H9 (cell line): ENCODE data around the gene SP2. TPM values are rescaled to one million over a fixed set of nuclear protein-coding genes. Genes with fewer than 3 reads are reported as not detected.

Experiments
- DNase-seq: peaks from one replicate; pipeline ENCODE4 v3.0.0-alpha.2; 2017
- H2AFZ ChIP-seq: one replicate; pipeline ENCODE4 v1.6.1; 2013; ENCODE audit warnings: mild to moderate bottlenecking, low read length, control low read depth, moderate library complexity
- H2AK5ac ChIP-seq: 2 replicates; pipeline ENCODE4 v1.6.1; 2013; ENCODE audit warnings: low read length, control low read depth, mixed read lengths; ENCODE audit not compliant: insufficient read length
- H2BK120ac ChIP-seq: one replicate; pipeline ENCODE4 v1.6.1; 2013; ENCODE audit warnings: low read depth, mild to moderate bottlenecking, low read length, control low read depth, inconsistent platforms; ENCODE audit not compliant: poor library complexity, severe bottlenecking
- H2BK12ac ChIP-seq: 2 replicates; pipeline ENCODE4 v1.6.1; 2013; ENCODE audit warnings: low read length, control low read depth, mixed read lengths, low read depth; ENCODE audit not compliant: insufficient read length
- H2BK15ac ChIP-seq: 2 replicates; pipeline ENCODE4 v1.6.1; 2013; ENCODE audit warnings: low read depth, low read length, control low read depth
- H2BK20ac ChIP-seq: one replicate; pipeline ENCODE4 v1.6.1; 2013; ENCODE audit warnings: low read depth, mild to moderate bottlenecking, low read length, control low read depth, inconsistent platforms; ENCODE audit not compliant: poor library complexity, severe bottlenecking
- H2BK5ac ChIP-seq: 2 replicates; pipeline ENCODE4 v1.6.1; 2013; ENCODE audit warnings: low read length, control low read depth, mixed read lengths; ENCODE audit not compliant: insufficient read length
- H3K14ac ChIP-seq: 2 replicates; pipeline ENCODE4 v1.6.1; 2013; ENCODE audit warnings: low read length, control low read depth; ENCODE audit not compliant: insufficient read depth
- H3K18ac ChIP-seq: 2 replicates; pipeline ENCODE4 v1.6.1; 2013; ENCODE audit warnings: low read depth, mild to moderate bottlenecking, mixed read lengths, low read length, control low read depth; ENCODE audit not compliant: insufficient read length
- H3K23ac ChIP-seq: 2 replicates; pipeline ENCODE4 v1.6.1; 2013; ENCODE audit warnings: low read length, control low read depth, mixed read lengths, low read depth; ENCODE audit not compliant: insufficient read length
- H3K23me2 ChIP-seq: 2 replicates; pipeline ENCODE4 v1.6.1; 2013; ENCODE audit warnings: low read depth, mild to moderate bottlenecking, mixed read lengths, low read length, control low read depth; ENCODE audit not compliant: insufficient read length, poor library complexity, severe bottlenecking
- H3K27ac ChIP-seq: 2 replicates; pipeline ENCODE4 v1.5.1; 2013; ENCODE audit warnings: low read length, control low read depth, mixed read lengths, low read depth; ENCODE audit not compliant: insufficient read length
- H3K27me3 ChIP-seq: 2 replicates; pipeline ENCODE4 v1.6.1; 2013; ENCODE audit warnings: low read length, control low read depth, inconsistent platforms; ENCODE audit not compliant: insufficient read depth
- H3K4ac ChIP-seq: 2 replicates; pipeline ENCODE4 v1.6.1; 2013; ENCODE audit warnings: low read depth, mild to moderate bottlenecking, control low read depth, inconsistent platforms, low read length, moderate library complexity
- H3K4me1 ChIP-seq: 2 replicates; pipeline ENCODE4 v1.6.1; 2013; ENCODE audit warnings: low read length, control low read depth, inconsistent platforms; ENCODE audit not compliant: insufficient read depth
- H3K4me2 ChIP-seq: 2 replicates; pipeline ENCODE4 v1.6.1; 2013; ENCODE audit warnings: low read length, control low read depth, mixed read lengths; ENCODE audit not compliant: insufficient read length, insufficient read depth
- H3K56ac ChIP-seq: 2 replicates; pipeline ENCODE4 v1.6.1; 2013; ENCODE audit warnings: low read depth, mild to moderate bottlenecking, mixed read lengths, low read length, control low read depth; ENCODE audit not compliant: insufficient read length
- H3K79me1 ChIP-seq: 2 replicates; pipeline ENCODE4 v1.6.1; 2013; ENCODE audit warnings: low read depth, mild to moderate bottlenecking, moderate library complexity, low read length, control low read depth, inconsistent platforms; ENCODE audit not compliant: insufficient read depth, poor library complexity, severe bottlenecking
- H3K79me2 ChIP-seq: 2 replicates; pipeline ENCODE4 v1.6.1; 2013; ENCODE audit warnings: low read length, control low read depth, inconsistent platforms; ENCODE audit not compliant: insufficient read depth
- H3K9ac ChIP-seq: 2 replicates; pipeline ENCODE4 v1.6.1; 2013; ENCODE audit warnings: low read length, control low read depth, mixed read lengths; ENCODE audit not compliant: insufficient read length; ENCODE audit errors: extremely low read depth
- H3K9me3 ChIP-seq: one replicate; pipeline ENCODE4 v1.6.1; 2013; ENCODE audit warnings: low read depth, low read length, inconsistent platforms; ENCODE audit not compliant: control insufficient read depth
- H3T11ph ChIP-seq: one replicate; pipeline ENCODE4 v1.6.1; 2013; ENCODE audit warnings: mild to moderate bottlenecking, low read length, control low read depth, inconsistent platforms
- H4K20me1 ChIP-seq: one replicate; pipeline ENCODE4 v1.6.1; 2013; ENCODE audit not compliant: control insufficient read depth, insufficient read length, insufficient read depth
- H4K5ac ChIP-seq: 2 replicates; pipeline ENCODE4 v1.6.1; 2013; ENCODE audit warnings: low read depth, mild to moderate bottlenecking, mixed read lengths, low read length, control low read depth; ENCODE audit not compliant: insufficient read length
- H4K8ac ChIP-seq: replicated peaks from 2 replicates; pipeline ENCODE4 v1.6.1; 2013; ENCODE audit warnings: low read length, control low read depth, mixed read lengths, low read depth; ENCODE audit not compliant: insufficient read length
- H4K91ac ChIP-seq: 2 replicates; pipeline ENCODE4 v1.6.1; 2013; ENCODE audit warnings: low read depth, mild to moderate bottlenecking, moderate library complexity, mixed read lengths, low read length, control low read depth; ENCODE audit not compliant: insufficient read length
- H3K27ac Mint-ChIP-seq, 3 experiments: 2 replicates in 2 of 3; 3 replicates in 1 of 3; pipeline ENCODE4 v1.8.0; 2020 to 2021; ENCODE audit warnings: mixed read lengths in 3 of 3, mild to moderate bottlenecking in 1 of 3, moderate library complexity in 1 of 3
- H3K27me3 Mint-ChIP-seq: 2 replicates; pipeline ENCODE4 v1.8.0; 2021; ENCODE audit warnings: low read depth, mild to moderate bottlenecking, moderate library complexity, mixed read lengths
- H3K36me3 Mint-ChIP-seq, 3 experiments: 2 replicates in 2 of 3; 3 replicates in 1 of 3; pipeline ENCODE4 v1.8.0; 2020 to 2021; ENCODE audit warnings: low read depth in 3 of 3, mixed read lengths in 3 of 3; ENCODE audit not compliant: insufficient read depth in 1 of 3
- H3K4me1 Mint-ChIP-seq, 2 experiments: 2 replicates each; pipeline ENCODE4 v1.8.0; 2020; ENCODE audit warnings: mixed read lengths in 2 of 2
- H3K4me3 Mint-ChIP-seq, 2 experiments: 2 replicates in 1 of 2; 3 replicates in 1 of 2; pipeline ENCODE4 v1.8.0; 2020 to 2021; ENCODE audit warnings: mild to moderate bottlenecking in 2 of 2, mixed read lengths in 2 of 2, moderate library complexity in 1 of 2
- H3K9me3 Mint-ChIP-seq, 2 experiments: 2 replicates in 1 of 2; 3 replicates in 1 of 2; pipeline ENCODE4 v1.8.0; 2020; ENCODE audit warnings: mild to moderate bottlenecking in 2 of 2, mixed read lengths in 2 of 2, moderate library complexity in 1 of 2
- total RNA-seq: library from RNA; stranded (reverse); gene quantifications from 2 replicates; pipeline ENCODE4 v1.2.1, GENCODE V29; 2021
- TF ChIP-seq, protein P1 (sequence below): fragments of 200-600 bp; sonication (generic); conservative IDR thresholded peaks from 3 replicates; pipeline ENCODE4 v1.8.0; 2021; ENCODE audit warnings: antibody characterized with exemption, mild to moderate bottlenecking

Gene SP2
- total RNA-seq, 1 experiment from 2014 or later = 19.3 TPM

DNA sequence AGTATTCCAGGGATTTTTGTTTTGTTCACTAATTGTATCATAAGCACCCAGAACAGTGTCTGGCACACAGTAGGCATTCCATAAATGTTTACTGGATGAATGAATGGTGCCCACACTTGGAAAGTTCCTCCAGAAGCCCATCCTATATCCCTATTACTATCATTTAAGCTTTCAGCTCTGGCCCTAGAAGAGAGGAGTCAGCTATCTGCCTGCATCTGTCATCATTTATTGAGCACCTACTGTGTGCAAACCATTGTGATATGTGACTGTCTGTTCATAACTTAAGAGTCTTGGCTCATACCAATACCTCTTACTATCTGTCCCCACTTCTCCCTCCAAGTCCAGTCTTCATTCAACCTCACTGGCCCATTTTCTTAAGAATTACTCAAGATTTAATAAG is 25.0 kb upstream of the SP2 start:
- H3K14ac ChIP-seq = no peak overlapping the region
- TF ChIP-seq, protein P1, sequence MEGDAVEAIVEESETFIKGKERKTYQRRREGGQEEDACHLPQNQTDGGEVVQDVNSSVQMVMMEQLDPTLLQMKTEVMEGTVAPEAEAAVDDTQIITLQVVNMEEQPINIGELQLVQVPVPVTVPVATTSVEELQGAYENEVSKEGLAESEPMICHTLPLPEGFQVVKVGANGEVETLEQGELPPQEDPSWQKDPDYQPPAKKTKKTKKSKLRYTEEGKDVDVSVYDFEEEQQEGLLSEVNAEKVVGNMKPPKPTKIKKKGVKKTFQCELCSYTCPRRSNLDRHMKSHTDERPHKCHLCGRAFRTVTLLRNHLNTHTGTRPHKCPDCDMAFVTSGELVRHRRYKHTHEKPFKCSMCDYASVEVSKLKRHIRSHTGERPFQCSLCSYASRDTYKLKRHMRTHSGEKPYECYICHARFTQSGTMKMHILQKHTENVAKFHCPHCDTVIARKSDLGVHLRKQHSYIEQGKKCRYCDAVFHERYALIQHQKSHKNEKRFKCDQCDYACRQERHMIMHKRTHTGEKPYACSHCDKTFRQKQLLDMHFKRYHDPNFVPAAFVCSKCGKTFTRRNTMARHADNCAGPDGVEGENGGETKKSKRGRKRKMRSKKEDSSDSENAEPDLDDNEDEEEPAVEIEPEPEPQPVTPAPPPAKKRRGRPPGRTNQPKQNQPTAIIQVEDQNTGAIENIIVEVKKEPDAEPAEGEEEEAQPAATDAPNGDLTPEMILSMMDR = no peak
- H3K4ac ChIP-seq = no peak overlapping the region
- H3K27ac ChIP-seq = no peak overlapping the region
- no peaks in the 10 kb centered on the region for H3K36me3 Mint-ChIP-seq
- no peak overlapping the region for H3K4me3 Mint-ChIP-seq
- no peak overlapping the region for H2BK20ac ChIP-seq
- no peak overlapping the region for H3T11ph ChIP-seq
- H3K79me2 ChIP-seq = no peaks in the 10 kb centered on the region
- H3K79me1 ChIP-seq = no peaks in the 10 kb centered on the region
- no peak overlapping the region for H2BK12ac ChIP-seq
- H3K4me1 ChIP-seq = peaks cover 7% of the 10 kb centered on the region; the same call in 1 of the 2 replicates
- H3K27me3 ChIP-seq = peaks cover 7% of the 10 kb centered on the region; the same call in 1 of the 2 replicates
- H3K27me3 Mint-ChIP-seq = peaks cover 92% of the 10 kb centered on the region
- no peak overlapping the region for H3K23ac ChIP-seq
- H3K4me1 Mint-ChIP-seq = peaks cover 48 to 56% of the 10 kb centered on the region in 2 experiments
- no peak overlapping the region for H2BK15ac ChIP-seq
- H3K56ac ChIP-seq = no peak overlapping the region
- no peak overlapping the region for H3K9ac ChIP-seq
- H4K5ac ChIP-seq = no peak overlapping the region
- H2AFZ ChIP-seq = no peak overlapping the region
- no peaks in the 10 kb centered on the region for H4K20me1 ChIP-seq
- H2AK5ac ChIP-seq = no peak overlapping the region
- no peak overlapping the region for H4K91ac ChIP-seq
- no peaks in the 10 kb centered on the region for H3K9me3 ChIP-seq
- no peak overlapping the region for H3K4me2 ChIP-seq
- H4K8ac ChIP-seq = no peak overlapping the region
- H2BK120ac ChIP-seq = no peak overlapping the region
- no peak overlapping the region for H3K27ac Mint-ChIP-seq
- H3K9me3 Mint-ChIP-seq = no peaks in the 10 kb centered on the region; a peak in 1 of 5 replicates
- DNase-seq = no peak
- no peak overlapping the region for H2BK5ac ChIP-seq
- H3K23me2 ChIP-seq = peaks cover 11% of the 10 kb centered on the region
- no peak overlapping the region for H3K18ac ChIP-seq
